GM18858 (cell line): ENCODE results near the gene NARS2.
"Not testable (repeated sequence)": the region's sequence is repeated elsewhere in the genome, so short reads cannot be mapped to it uniquely, and the experiment has no call there.

Experiments used
- ATAC-seq: cut with Tn5 transposase; IDR thresholded peaks from one replicate; pipeline ENCODE4 v1.9.1; 2021; ENCODE audit not compliant: unreplicated experiment

The NARS2 gene

DNA sequence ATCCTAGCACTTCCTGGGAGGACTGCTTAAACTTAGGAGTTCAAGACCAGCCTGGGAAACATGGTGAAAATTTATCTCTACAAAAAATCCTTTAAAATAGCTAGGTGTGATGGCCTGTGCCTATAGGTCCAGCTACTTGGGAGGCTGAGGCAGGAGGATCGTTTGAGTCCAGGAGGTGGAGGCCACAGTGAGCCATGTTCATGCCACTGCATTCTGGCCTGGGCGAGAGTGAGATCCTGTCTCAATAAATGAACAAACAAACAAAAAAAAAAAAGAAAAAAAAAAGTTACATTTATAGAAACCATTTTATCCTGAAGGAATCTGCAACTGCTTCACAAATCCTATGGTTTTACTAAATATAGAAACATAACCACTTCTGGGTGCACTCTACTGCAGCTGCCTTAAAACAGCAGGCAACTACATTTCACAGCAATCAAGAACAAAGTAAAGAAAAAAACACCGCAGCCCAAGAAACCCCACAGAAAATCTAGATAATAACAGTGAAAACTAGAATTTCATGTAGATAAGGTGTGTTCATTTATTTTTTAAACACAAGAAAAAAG, 81.2 kb downstream of the NARS2 start:
- no peak for ATAC-seq

DNA sequence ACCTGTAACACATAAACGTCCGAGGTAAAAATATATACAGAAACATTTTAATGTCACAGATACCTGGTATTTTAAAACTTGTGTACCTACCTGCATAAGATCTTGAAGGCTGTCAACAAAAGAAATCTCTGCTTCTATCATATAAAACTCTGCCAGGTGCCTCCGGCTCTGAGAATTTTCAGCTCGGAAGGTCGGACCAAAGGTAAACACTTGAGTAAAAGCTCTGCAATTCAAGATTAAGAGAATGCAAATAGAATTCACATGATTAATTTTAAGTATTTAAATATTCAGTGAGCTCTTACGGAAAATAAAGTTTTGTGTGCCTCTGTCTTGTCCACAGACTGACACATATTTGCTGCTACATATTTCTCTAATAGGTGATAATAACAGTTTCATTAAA, 81.7 kb downstream of the NARS2 start:
- ATAC-seq: no peak

DNA sequence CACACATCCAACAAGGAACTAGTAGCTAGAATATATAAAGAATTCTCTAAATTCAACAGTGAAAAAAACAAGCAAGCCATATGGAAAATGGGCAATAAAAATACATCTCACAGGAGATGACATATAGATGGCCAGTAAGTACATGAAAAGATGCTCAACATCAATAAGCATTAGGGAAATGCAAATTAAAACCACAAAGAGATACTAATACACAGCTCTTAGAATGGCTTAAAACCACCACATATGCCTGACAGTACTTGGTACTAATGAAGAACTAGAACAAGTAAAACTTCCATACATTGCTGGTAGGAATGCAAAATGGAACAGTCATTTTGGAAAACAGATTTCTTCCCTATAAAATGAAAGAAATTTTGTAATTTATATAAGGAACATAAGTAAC, 85.5 kb downstream of the NARS2 start:
- no peak for ATAC-seq

DNA sequence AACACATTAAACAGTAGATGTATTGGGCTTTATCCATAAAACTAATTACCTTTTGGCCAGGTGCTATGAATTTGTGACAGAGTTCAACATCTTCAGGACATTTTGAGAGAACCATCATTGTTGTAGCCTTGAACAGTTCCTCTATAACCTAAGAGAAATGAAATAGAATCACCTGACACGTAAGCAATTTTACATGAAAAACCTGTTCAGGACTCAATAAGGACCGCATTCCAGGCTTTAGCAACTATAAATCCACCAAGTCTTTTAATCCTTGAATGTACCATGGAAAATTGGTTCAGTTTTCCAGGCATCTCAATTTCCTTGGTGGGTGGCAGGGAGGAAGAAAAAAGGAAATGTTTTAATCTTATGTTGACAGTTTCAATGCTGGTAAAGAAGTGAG, 96.1 kb downstream of the NARS2 start:
- ATAC-seq: no peak

DNA sequence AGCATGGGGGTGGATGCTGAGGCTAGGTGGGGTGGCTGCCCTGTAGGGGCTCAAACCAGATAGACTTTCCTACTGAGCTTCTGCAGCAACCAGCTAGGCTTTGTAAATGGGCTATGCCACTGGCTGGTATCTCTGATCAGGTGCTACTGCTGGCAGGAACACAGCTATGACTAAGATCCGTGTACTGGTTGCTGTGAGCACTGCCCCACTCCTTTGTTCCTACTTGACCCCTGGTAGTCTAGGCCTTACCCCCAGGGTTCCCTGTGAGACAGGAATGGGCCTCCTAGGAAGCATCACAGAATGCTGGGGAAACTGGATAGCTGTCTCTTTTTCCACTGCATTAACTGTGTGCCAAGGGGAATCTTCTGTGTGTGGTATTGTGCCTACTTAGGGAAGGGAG, 98.6 kb downstream of the NARS2 start:
- no peak for ATAC-seq

DNA sequence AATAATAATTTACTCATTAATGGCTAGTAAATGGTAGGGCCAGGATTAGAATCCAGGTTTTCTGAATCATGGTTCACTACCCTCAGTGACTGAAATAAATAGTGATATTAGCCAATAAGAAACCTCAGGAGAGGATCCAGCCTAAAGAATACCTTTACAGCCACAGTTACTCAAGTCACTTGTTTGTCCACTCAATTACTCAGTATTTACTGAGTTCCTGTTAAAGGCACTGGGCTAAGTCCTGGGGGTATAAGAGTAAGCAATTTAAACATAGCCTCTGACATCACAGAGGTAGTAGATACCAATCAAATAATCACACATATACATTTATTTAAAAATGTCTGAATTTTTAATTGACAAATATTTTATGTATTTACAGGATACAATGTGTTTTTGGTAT, 100.2 kb downstream of the NARS2 start:
- no peak for ATAC-seq

DNA sequence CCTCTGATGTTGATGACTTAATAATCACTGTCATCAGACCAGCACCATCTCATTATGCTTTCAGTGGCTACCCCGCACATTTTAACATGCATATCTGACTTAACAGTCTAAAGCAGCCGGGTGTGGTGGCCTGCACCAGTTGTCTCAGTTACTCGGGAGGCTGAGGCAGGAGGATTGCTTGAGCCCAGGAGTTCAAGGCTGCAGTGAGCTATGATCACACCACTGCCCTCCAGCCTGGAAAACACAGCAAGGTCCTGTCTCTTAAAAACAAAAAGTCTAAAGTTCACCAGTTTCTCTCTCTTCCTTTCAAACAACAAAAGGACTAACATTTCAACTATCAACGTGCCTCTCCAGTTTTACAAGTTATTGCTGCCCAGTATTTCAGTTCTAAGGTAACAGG, 101.8 kb downstream of the NARS2 start:
- ATAC-seq: no peak

DNA sequence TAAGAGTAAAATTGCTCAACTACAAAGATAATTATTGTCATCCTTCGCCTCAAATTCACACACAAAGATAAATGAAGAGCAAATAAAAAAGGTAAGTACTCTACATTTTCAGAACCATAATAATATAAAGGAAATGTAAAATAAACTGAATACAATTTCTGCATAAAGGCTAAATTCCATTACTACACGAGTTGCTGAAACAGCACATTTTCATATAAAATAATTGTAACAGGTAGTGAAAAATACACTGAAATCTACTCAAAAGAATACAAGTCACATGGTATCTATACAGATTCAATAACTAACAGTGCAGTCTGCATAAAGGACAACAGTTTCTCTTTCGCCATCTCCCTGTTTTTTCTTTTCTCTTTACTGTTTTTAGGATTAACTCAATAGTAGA, 102.3 kb downstream of the NARS2 start:
- ATAC-seq: no peak

DNA sequence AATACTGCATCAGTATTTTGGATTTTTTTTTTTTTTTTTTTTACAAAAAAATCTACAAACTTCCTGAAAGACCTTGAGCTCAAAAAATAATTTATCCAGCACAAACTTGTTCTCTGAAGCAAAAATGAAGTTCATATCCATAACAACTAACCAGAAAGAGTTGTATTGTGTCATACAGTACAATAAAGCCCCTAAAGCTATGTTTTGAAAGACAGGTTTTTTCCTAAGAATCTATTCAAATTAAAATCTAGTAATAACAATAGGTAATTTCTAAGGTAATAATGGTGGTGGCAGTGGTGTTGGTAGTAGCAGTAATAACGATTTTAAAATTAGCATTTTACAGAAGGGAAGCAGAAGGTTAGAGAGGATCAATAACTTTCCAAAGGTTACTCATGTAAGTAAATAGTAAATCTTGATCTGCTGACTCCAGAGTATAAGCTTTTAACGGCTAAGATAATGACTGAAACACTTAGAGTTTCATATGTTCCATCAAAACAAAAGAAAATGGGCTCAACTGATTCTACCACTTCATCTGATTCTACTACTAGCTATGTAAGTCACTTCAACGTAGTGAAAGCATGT, 103.7 kb downstream of the NARS2 start:
- no peak for ATAC-seq

DNA sequence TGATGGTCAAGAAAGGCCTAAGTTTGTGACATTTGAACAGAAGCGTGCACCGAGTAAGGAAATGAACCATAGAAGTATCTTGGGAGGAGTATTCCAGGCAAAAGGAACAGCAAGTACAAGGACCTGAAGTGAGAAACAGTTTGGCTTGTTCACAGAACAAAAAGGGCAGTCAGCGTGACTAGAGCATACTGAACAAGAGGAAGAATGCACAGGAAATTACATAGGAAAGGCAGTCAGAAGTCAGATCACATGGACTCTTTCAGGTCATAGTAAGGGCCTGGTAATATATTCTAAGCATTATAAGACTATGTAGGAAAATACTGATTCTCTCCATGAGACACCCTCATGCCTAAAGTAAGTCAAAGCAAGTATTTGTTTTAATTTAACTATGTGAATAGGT, 104.8 kb downstream of the NARS2 start:
- ATAC-seq: no peak

DNA sequence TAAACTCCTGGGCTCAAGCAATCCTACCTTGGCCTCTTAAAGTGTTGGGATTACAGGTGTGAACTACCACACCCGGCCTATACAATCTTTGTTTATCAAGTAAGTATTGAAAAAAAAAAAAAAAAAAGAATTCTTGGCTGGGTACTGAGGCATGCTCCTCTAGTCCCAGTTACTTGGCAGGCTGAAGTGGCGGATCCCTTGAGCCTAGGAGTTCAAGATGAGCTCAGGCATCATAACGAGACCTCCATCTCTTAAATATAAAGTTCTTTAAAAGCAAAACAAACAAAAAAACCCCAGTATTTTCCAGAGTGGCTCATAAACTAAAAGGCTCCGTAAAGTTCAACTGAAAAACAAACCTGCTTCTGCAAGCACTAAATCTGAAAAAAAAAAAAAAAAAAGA, 106.7 kb downstream of the NARS2 start:
- no peak for ATAC-seq

DNA sequence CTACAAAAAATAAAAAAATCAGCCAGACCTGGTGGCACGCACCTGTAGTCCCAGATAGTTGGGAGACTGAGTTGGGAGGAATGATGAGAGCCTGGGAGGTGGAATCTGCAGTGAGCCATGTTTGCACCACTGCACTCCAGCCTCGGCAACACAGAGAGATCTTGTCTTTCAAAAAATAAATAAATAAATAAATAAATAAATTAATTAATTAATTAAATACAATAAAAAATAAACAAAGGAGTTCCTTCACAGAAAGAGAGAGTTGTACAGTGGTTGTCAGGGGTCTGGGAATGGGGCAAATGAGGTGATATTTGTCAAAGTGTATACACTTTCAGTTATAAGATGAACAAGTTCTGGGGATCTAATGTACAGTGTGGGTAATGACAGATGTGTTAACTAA, 107.3 kb downstream of the NARS2 start:
- no peak for ATAC-seq

DNA sequence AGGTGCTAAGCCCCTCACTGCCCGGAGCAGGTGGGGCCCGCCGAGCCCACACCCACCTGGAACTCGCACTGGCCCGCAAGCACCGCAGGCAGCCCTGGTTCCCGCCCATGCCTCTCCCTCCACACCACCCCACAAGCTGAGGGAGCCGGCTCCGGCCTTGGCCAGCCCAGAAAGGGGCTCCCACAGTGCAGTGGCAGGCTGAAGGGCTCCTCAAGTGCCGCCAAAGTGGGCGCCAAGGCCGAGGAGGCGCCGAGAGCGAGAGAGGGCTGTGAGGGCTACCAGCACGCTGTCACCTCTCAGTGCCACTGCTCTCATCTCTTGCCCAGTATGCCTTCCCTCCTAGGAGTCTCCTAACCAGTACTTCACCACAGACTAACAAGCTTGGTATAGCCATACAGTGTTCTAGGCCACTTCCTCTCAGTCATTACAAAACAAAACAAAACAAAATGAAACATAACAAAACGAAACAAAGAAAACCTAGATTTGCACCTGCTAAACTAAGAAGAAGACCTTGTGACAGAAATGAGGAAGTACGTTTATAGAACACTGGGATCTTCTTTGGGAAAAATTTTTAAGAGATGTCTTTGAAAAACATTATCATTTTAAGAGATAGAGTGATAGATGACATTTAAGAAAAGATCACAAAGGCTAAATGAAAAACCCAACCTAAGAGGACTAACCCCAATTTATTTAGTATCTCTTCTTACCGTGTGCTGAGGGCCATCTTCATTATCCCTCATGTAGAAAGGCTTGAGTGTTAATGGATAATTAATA, 109.3 kb downstream of the NARS2 start:
- ATAC-seq: peak; percentile 96

DNA sequence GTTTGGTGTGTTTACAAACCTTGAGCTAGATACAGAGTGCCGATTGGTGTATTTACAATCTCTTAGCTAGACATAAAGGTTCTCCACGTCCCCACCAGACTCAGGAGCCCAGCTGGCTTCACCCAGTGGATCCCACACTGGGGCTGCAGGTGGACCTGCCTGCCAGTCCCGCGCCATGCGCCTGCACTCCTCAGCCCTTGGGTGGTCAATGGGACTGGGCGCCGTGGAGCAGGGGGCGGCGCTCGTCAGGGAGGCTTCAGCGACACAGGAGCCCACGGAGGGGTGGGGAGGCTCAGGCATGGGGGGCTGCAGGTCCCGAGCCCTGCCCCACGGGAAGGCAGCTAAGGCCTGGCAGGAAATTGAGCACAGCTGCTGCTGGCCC, 109.9 kb downstream of the NARS2 start:
- ATAC-seq: not testable (repeated sequence)

DNA sequence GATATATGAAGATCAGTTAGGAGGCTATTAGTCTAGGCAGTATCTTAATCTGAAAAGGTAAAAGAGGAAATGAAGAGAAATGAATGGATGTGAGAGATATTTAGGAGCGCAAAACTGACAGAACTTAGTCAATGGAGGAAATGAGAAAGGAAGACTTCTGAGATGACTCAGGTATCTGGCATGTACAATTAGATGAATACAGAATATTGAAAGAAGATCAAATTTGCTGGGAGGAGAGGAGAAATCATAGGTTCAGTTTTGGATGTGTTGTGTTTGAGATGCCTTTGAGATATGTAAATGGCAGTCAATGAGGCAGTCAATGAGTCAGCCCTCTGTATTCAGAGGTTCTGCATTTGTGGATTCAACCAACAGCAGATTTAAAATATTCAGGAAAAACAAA, 114.2 kb downstream of the NARS2 start:
- ATAC-seq: peak; percentile 33

DNA sequence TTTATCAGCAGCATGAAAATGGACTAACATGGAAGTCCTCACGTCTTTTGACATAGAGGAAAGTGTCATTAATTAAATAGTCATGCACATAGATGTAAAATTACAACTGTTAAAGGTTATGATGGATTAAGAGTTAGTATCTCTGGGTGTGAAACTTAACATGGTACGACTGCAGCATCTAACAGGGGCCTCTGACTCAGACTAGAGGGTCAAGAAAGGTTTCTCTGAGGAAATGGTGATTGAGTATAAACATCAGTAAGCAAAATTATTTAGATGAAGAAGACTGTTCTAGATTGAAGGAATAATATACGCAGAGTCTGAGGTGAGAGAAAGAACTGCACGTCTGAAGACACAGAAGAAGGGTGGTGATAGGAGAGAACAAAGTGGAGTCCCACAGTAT, 114.9 kb downstream of the NARS2 start:
- no peak for ATAC-seq

DNA sequence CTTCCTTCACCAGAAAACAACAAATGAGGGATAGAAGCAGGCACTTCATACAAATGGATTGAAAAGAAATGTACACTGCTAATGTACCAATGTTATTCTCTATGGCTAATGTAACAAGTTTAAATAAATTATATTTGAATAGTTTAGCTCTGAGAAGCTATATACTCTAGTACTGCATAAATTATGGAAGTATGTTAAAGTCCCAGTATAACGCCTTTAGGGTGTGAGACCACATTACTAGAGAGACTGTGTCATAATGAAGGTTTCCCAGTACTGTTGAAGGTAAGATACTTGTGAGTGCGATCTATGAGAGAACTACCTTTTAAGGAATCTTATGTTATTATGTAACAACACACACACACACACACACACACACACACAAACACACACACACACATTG, 117.2 kb downstream of the NARS2 start:
- ATAC-seq: no peak

DNA sequence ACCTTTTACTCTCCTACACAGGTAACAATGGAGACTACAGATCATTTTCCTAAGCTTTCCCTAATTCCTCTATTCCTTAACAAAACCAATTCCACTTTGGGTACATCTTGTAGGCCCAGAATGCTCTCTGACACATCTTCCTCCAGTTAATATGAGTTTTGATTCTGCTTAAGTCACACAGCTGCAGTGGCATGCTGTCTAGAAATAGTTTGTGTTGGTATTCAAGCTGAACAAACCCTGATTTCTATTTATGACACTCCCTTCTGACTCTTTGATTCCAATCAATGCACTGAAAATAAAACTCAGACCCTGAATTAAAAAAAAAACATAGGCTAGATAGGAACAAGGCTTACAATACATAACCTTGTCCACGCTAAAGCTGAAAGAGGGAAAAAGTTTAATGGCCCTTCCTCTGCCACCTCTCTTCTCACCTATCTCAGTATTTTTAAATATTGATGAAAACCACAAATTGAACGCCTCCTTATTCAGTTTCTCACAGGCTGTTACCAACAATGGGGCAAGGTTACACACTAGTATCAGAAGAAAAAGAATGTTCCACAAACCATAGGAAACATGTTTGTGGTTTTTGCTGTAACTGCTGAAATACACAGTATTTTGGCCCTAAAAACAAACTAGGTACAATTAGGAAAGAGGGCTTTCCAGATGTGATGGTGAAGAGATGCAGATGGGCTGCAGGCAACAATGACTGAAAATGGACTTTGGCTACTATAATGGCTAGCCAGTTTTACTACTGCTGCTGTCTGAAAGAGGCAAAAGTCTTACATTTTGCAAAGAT, 121.3 kb downstream of the NARS2 start:
- ATAC-seq: no peak

DNA sequence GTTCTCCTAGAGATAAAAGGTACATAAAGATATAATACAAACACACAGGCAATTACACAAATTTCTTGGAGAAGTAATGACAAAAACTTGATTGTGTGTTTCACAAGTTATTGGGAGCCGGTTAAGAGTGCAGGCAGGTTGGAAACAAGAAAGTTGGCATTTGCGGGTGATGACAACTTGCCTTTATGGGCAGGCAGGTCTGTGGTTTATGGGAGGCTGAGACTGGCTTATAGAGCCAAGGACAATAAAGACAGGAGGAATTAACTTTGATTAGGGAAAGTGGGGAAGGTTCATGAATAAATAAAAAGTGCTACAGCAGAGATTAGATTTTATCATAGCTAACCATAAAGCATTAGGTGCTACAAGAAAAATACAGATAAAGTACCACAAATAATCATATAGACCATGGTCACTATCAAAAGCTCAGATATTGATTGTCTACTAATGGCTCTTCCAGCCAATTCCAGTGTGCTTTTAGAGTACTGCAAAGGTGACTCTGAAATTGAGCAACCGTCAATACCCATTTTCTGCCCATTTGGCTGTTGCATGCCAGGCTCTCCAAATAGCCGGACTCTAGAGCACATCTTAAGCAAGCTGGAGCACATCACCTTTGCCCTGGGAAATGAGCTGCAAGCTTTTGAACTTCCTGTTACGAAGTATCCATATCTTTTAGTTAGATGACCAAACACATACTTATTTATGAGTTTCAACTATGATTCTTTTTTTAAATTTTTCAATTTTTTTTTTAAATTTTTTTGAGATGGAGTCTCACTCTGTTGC, 123.1 kb downstream of the NARS2 start:
- ATAC-seq: no peak

DNA sequence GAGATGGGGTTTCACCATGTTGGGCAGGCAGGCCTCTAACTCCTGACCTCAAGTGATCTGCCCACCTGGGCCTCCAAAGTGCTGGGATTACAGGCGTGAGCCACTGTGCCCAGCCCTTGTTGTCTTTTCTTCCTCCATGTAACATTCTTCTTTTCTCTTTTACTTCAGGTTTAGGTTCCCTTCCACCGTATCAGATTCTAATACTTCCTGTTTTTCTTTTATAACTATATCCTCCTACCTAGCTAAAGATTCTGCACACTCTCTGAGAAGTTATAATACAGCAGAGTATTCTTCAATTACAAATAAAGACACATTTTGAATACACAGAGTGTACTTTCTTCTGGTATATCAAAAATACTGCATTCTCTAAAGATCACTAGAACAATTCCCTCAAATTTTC, 123.8 kb downstream of the NARS2 start:
- ATAC-seq: no peak

DNA sequence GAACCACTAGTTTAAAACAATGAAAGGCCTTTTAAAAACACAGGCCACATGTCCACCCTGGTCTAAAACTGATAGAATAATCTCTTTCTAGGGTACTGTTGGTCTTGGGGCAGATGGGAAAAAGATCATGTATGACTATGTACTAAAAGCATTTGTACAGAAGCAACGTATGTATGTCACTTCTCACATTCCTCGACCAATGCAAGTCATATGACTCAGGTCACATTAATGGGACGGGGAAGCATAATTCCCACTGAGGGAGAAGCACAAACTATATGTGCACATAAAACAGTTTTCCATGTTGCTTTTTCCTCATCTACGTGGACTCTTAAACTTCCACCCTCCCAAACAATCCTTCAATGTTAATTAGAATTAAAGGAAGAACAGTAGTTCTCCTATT, 124.8 kb downstream of the NARS2 start:
- ATAC-seq: no peak
